HepG2 (cell line): Measurements from ENCODE around the gene NDST1. TPM values are rescaled to one million over a fixed set of nuclear protein-coding genes. Genes with fewer than 3 reads are reported as not detected.
A peak's percentile ranks its signal among the peaks of the same experiment; 100 is the strongest.

Experiments used
- HOXA5 ChIP-seq: sonication (generic); formaldehyde crosslinking; IDR thresholded peaks from 2 replicates; pipeline ENCODE4 v1.4.0; 2020; ENCODE audit warnings: missing genetic modification reagents
- ISX ChIP-seq: sonication (generic); formaldehyde crosslinking; conservative IDR thresholded peaks from 2 replicates; pipeline ENCODE4 v1.5.0; 2020; ENCODE audit warnings: missing genetic modification reagents
- KLF12 ChIP-seq: sonication (generic); formaldehyde crosslinking; IDR thresholded peaks from 2 replicates; pipeline ENCODE4 v1.4.0; 2020; ENCODE audit warnings: missing genetic modification reagents, borderline replicate concordance
- KLF9 ChIP-seq: IDR thresholded peaks from 2 replicates; pipeline ENCODE4 v1.6.1; 2016; ENCODE audit warnings: low read depth
- MED13 ChIP-seq: sonication (generic); formaldehyde crosslinking; IDR thresholded peaks from 2 replicates; pipeline ENCODE4 v1.5.0; 2020; ENCODE audit warnings: missing genetic modification reagents
- NFATC3 ChIP-seq: sonication (generic); formaldehyde crosslinking; IDR thresholded peaks from 2 replicates; pipeline ENCODE4 v1.5.1; 2020; ENCODE audit warnings: mild to moderate bottlenecking, missing genetic modification reagents
- NFYB ChIP-seq: sonication (generic); formaldehyde crosslinking; IDR thresholded peaks from 2 replicates; pipeline ENCODE4 v1.4.0; 2020; ENCODE audit warnings: missing genetic modification reagents
- POLR2A ChIP-seq, 2 experiments: IDR thresholded peaks; 2 replicates each; pipeline ENCODE4 v1.6.1; 2011; ENCODE audit warnings: low read depth in 2 of 2, low read length in 2 of 2, mild to moderate bottlenecking in 1 of 2, moderate library complexity in 1 of 2; ENCODE audit not compliant: insufficient read depth in 1 of 2
- SRF ChIP-seq: IDR thresholded peaks from 2 replicates; pipeline ENCODE4 v1.6.1; 2011; ENCODE audit warnings: mild to moderate bottlenecking, low read depth, low read length, moderate library complexity
- ZFP82 ChIP-seq: sonication (generic); formaldehyde crosslinking; IDR thresholded peaks from 2 replicates; pipeline ENCODE4 v1.5.1; 2020; ENCODE audit warnings: mild to moderate bottlenecking, missing genetic modification reagents, borderline replicate concordance
- ZNF337 ChIP-seq: sonication (generic); formaldehyde crosslinking; IDR thresholded peaks from 2 replicates; pipeline ENCODE4 v1.5.1; 2020; ENCODE audit warnings: missing genetic modification reagents, low read depth, mild to moderate bottlenecking, borderline replicate concordance
- ZNF451 ChIP-seq: sonication (generic); formaldehyde crosslinking; IDR thresholded peaks from 2 replicates; pipeline ENCODE4 v1.5.0; 2020; ENCODE audit warnings: mild to moderate bottlenecking, missing genetic modification reagents
- polyA plus RNA-seq, 8 experiments: library from polyadenylated mRNA; depleted of rRNA in 3 of 8; stranded (reverse) in 7 of 8; unstranded in 1 of 8; fragments of >200 nt; fragmentation: Illumina TruSeq in 4 of 8; extraction: Trizol in 4 of 8; gene quantifications; 2 replicates each; pipeline versions ENCODE4 v1.2.1 to v1.2.3, GENCODE V29; 2011 to 2016; ENCODE audit warnings: low read depth in 4 of 8, missing spikeins in 1 of 8, mixed read lengths in 1 of 8; ENCODE audit not compliant: insufficient read depth in 1 of 8
- total RNA-seq, 5 experiments: library from RNA; depleted of rRNA; stranded (reverse); fragments of >200 nt; fragmentation: Illumina TruSeq; extraction: Trizol; gene quantifications; 2 replicates each; pipeline ENCODE4 v1.2.3, GENCODE V29; 2016; ENCODE audit warnings: low read depth in 1 of 5
- TF ChIP-seq, protein P1 (sequence below): sonication (generic); formaldehyde crosslinking; IDR thresholded peaks from 2 replicates; pipeline ENCODE4 v1.4.0; 2020; ENCODE audit warnings: missing genetic modification reagents
- TF ChIP-seq, protein P2 (sequence below): IDR thresholded peaks from 2 replicates; pipeline ENCODE4 v1.6.1; 2016; ENCODE audit warnings: mild to moderate bottlenecking
- TF ChIP-seq, protein P3 (sequence below): sonication (generic); formaldehyde crosslinking; conservative IDR thresholded peaks from 2 replicates; pipeline ENCODE4 v1.8.1; 2023; ENCODE audit warnings: missing genetic modification reagents
- TF ChIP-seq, protein P4 (sequence below): sonication (generic); formaldehyde crosslinking; IDR thresholded peaks from 2 replicates; pipeline ENCODE4 v1.4.0; 2020; ENCODE audit warnings: missing genetic modification reagents
- TF ChIP-seq, protein P5 (sequence below): sonication (generic); formaldehyde crosslinking; IDR thresholded peaks from 2 replicates; pipeline ENCODE4 v1.5.1; 2020; ENCODE audit warnings: mild to moderate bottlenecking, missing genetic modification reagents, moderate library complexity

Gene NDST1
- total and polyA plus RNA-seq, 2 of the 13 experiments (the other 11 are each of a cell fraction or from before 2014, with no cell fraction given): 23.8 to 26.2 TPM

DNA sequence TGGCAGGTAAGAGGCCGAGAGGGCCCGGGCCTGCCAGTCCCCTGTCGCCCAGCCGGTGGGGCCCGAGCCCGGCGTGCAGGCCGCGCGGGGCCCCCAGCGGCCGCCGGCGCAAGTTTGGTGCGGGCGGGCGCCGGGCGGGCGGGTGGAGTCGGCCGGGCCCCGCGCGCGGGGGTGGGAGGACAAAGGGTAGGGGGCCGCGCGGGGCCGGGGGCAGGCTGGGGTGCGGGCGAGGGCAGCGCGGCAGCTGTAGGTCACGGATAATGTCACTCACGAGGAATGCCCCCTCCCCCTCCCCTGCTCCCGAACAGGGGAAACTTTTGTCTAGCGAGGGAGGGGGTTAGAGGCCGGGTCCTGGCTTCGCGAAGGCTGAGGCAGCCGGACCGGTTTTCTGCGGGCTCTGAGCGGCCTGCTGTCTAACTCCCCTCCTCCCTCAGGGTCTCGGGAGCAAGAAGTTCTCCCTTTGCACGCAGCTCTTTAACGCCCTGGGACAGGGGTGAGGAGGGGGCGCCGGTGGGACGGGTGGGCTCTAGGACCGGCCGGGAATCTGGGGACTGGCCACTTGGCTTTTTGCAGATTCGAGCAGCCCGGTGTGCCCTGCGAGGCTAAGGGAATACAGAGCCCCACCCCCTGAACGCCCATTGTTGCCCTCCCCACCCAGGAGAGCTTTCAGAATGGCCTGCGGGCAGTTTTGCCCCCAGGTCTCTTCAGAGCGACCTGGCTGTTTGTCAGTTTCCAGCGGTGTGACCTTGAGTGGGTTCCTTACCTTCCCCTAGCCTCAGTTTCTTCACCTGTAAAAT lies 21.3 kb upstream of the NDST1 start (continued):
- TF ChIP-seq, protein P1, sequence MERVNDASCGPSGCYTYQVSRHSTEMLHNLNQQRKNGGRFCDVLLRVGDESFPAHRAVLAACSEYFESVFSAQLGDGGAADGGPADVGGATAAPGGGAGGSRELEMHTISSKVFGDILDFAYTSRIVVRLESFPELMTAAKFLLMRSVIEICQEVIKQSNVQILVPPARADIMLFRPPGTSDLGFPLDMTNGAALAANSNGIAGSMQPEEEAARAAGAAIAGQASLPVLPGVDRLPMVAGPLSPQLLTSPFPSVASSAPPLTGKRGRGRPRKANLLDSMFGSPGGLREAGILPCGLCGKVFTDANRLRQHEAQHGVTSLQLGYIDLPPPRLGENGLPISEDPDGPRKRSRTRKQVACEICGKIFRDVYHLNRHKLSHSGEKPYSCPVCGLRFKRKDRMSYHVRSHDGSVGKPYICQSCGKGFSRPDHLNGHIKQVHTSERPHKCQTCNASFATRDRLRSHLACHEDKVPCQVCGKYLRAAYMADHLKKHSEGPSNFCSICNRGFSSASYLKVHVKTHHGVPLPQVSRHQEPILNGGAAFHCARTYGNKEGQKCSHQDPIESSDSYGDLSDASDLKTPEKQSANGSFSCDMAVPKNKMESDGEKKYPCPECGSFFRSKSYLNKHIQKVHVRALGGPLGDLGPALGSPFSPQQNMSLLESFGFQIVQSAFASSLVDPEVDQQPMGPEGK (CRISPR knock-in tag): peak; percentile 75
- no peak for TF ChIP-seq SRF
- no peak for TF ChIP-seq KLF9
- 0 out of 2 replicates have a peak, but pooled peaks have one; percentile 27 for TF ChIP-seq HOXA5 (CRISPR knock-in tag)
- TF ChIP-seq, protein P2, sequence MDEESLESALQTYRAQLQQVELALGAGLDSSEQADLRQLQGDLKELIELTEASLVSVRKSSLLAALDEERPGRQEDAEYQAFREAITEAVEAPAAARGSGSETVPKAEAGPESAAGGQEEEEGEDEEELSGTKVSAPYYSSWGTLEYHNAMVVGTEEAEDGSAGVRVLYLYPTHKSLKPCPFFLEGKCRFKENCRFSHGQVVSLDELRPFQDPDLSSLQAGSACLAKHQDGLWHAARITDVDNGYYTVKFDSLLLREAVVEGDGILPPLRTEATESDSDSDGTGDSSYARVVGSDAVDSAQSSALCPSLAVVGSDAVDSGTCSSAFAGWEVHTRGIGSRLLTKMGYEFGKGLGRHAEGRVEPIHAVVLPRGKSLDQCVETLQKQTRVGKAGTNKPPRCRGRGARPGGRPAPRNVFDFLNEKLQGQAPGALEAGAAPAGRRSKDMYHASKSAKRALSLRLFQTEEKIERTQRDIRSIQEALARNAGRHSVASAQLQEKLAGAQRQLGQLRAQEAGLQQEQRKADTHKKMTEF: 0 out of 2 replicates have a peak, but pooled peaks have one; percentile 9
- peak; percentile 29; the same call in 1 of the 2 replicates for TF ChIP-seq MED13 (CRISPR knock-in tag)
- no peak for TF ChIP-seq ZNF337 (CRISPR knock-in tag)
- TF ChIP-seq ISX (CRISPR knock-in tag): 0 out of 2 replicates have a peak, but pooled peaks have one; percentile 41
- TF ChIP-seq, protein P3, sequence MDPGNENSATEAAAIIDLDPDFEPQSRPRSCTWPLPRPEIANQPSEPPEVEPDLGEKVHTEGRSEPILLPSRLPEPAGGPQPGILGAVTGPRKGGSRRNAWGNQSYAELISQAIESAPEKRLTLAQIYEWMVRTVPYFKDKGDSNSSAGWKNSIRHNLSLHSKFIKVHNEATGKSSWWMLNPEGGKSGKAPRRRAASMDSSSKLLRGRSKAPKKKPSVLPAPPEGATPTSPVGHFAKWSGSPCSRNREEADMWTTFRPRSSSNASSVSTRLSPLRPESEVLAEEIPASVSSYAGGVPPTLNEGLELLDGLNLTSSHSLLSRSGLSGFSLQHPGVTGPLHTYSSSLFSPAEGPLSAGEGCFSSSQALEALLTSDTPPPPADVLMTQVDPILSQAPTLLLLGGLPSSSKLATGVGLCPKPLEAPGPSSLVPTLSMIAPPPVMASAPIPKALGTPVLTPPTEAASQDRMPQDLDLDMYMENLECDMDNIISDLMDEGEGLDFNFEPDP (CRISPR knock-in tag): no peak
- peak; percentile 1; the same call in 1 of the 2 replicates for TF ChIP-seq ZFP82 (CRISPR knock-in tag)
- TF ChIP-seq, protein P4, sequence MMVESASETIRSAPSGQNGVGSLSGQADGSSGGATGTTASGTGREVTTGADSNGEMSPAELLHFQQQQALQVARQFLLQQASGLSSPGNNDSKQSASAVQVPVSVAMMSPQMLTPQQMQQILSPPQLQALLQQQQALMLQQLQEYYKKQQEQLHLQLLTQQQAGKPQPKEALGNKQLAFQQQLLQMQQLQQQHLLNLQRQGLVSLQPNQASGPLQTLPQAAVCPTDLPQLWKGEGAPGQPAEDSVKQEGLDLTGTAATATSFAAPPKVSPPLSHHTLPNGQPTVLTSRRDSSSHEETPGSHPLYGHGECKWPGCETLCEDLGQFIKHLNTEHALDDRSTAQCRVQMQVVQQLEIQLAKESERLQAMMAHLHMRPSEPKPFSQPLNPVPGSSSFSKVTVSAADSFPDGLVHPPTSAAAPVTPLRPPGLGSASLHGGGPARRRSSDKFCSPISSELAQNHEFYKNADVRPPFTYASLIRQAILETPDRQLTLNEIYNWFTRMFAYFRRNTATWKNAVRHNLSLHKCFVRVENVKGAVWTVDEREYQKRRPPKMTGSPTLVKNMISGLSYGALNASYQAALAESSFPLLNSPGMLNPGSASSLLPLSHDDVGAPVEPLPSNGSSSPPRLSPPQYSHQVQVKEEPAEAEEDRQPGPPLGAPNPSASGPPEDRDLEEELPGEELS (CRISPR knock-in tag): 0 out of 2 replicates have a peak, but pooled peaks have one; percentile 13
- no peak for TF ChIP-seq NFATC3 (CRISPR knock-in tag)
- TF ChIP-seq, protein P5, sequence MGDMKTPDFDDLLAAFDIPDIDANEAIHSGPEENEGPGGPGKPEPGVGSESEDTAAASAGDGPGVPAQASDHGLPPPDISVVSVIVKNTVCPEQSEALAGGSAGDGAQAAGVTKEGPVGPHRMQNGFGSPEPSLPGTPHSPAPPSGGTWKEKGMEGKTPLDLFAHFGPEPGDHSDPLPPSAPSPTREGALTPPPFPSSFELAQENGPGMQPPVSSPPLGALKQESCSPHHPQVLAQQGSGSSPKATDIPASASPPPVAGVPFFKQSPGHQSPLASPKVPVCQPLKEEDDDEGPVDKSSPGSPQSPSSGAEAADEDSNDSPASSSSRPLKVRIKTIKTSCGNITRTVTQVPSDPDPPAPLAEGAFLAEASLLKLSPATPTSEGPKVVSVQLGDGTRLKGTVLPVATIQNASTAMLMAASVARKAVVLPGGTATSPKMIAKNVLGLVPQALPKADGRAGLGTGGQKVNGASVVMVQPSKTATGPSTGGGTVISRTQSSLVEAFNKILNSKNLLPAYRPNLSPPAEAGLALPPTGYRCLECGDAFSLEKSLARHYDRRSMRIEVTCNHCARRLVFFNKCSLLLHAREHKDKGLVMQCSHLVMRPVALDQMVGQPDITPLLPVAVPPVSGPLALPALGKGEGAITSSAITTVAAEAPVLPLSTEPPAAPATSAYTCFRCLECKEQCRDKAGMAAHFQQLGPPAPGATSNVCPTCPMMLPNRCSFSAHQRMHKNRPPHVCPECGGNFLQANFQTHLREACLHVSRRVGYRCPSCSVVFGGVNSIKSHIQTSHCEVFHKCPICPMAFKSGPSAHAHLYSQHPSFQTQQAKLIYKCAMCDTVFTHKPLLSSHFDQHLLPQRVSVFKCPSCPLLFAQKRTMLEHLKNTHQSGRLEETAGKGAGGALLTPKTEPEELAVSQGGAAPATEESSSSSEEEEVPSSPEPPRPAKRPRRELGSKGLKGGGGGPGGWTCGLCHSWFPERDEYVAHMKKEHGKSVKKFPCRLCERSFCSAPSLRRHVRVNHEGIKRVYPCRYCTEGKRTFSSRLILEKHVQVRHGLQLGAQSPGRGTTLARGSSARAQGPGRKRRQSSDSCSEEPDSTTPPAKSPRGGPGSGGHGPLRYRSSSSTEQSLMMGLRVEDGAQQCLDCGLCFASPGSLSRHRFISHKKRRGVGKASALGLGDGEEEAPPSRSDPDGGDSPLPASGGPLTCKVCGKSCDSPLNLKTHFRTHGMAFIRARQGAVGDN (CRISPR knock-in tag): peak; percentile 59
- no peak for TF ChIP-seq ZNF451 (CRISPR knock-in tag)
- TF ChIP-seq POLR2A (IDR thresholded peaks at IDR 0.05; ENCODE audit: insufficient read depth in 1 of 2, low read depth in 2 of 2, low read length in 2 of 2): peak; percentile 20 to 34; a peak in 1 of 4 replicates
- no peak for TF ChIP-seq NFYB (CRISPR knock-in tag)
- peak; percentile 76; the same call in 1 of the 2 replicates for TF ChIP-seq KLF12 (CRISPR knock-in tag)
